Activated T-cell treated with anti-CD3 and anti-CD28 coated beads, Interleukin-2, amount 50 U/mL, for 72 hours (primary cell): ENCODE measurements around the gene SLX4IP. TPM values are rescaled to one million over a fixed set of nuclear protein-coding genes. Genes with fewer than 3 reads are reported as not detected.
A peak's percentile ranks its signal among the peaks of the same experiment; 100 is the strongest.
"Not testable (repeated sequence)": the region's sequence is repeated elsewhere in the genome, so short reads cannot be mapped to it uniquely, and the experiment has no call there.

Experiments
- ATAC-seq, 2 donors: fragments of 150-1000 bp; cut with Tn5 transposase; replicated peaks in 1 of 2; 2 replicates each; pipeline ENCODE4 v1.10.0; 2021; ENCODE audit warnings: moderate library complexity in 2 of 2, mild to moderate bottlenecking in 1 of 2
- DNase-seq, 2 donors: peaks; one replicate each; pipeline ENCODE4 v3.0.0; 2021 to 2022; ENCODE audit warnings: mixed read lengths in 1 of 2
- H3K27ac Mint-ChIP-seq: one replicate; pipeline ENCODE4 v1.8.0; 2022; ENCODE audit warnings: mild to moderate bottlenecking, moderate library complexity, mixed read lengths
- H3K27me3 Mint-ChIP-seq: one replicate; pipeline ENCODE4 v1.8.0; 2022; ENCODE audit warnings: low read depth, mixed read lengths
- H3K36me3 Mint-ChIP-seq, 2 donors: one replicate each; pipeline ENCODE4 v1.8.0; 2022; ENCODE audit warnings: mixed read lengths in 2 of 2, mild to moderate bottlenecking in 1 of 2; ENCODE audit not compliant: insufficient read depth in 2 of 2
- H3K4me1 Mint-ChIP-seq: one replicate; pipeline ENCODE4 v1.8.0; 2022; ENCODE audit warnings: low read depth, mixed read lengths
- H3K4me3 Mint-ChIP-seq, 2 donors: one replicate each; pipeline ENCODE4 v1.8.0; 2022; ENCODE audit warnings: mild to moderate bottlenecking in 2 of 2, mixed read lengths in 2 of 2, moderate library complexity in 2 of 2
- H3K9me3 Mint-ChIP-seq, 2 donors: one replicate each; pipeline ENCODE4 v1.8.0; 2022; ENCODE audit warnings: mixed read lengths in 2 of 2
- total RNA-seq, 2 donors: library from RNA; stranded (reverse); gene quantifications; one replicate each; pipeline ENCODE4 v1.2.3, GENCODE V29; 2022

The SLX4IP gene
- total RNA-seq, 2 donors from 2014 or later: 7.3 to 10.9 TPM

- Mint-ChIP-seq H3K36me3 (peaks cover 0 to under 1% of the 10 kb centered on the region in 2 donors), H3K27ac (no peak overlapping the region), H3K4me3 (no peak overlapping the region), H3K27me3 (no peaks in the 10 kb centered on the region), H3K4me1 (no peaks in the 10 kb centered on the region), H3K9me3 (no peaks in the 10 kb centered on the region)
- DNase-seq (no peak), ATAC-seq (no peak)
These were observed 175.1 kb downstream of the SLX4IP start for GRCh38 chr20:10610251-10610650.

GRCh38 chr20:10611357-10611756 lies 176.3 kb downstream of the SLX4IP start:
- peak in 1 of 2 donors; percentile 4 for DNase-seq
- Mint-ChIP-seq H3K36me3 (peaks cover under 1 to 4% of the 10 kb centered on the region in 2 donors), H3K27ac (no peak overlapping the region), H3K27me3 (no peaks in the 10 kb centered on the region), H3K9me3 (no peaks in the 10 kb centered on the region), H3K4me3 (no peak overlapping the region), H3K4me1 (no peaks in the 10 kb centered on the region)
- no peak for ATAC-seq

- not testable (repeated sequence) for H3K4me1 Mint-ChIP-seq, DNase-seq, ATAC-seq, H3K27ac Mint-ChIP-seq, H3K27me3 Mint-ChIP-seq, H3K4me3 Mint-ChIP-seq, H3K36me3 Mint-ChIP-seq, H3K9me3 Mint-ChIP-seq
These were observed 178.3 kb downstream of the SLX4IP start for GRCh38 chr20:10613426-10613825.

GRCh38 chr20:10613911-10614310 lies 178.8 kb downstream of the SLX4IP start:
- Mint-ChIP-seq H3K4me1 (no peaks in the 10 kb centered on the region), H3K4me3 (no peak overlapping the region), H3K9me3 (no peaks in the 10 kb centered on the region), H3K27me3 (no peaks in the 10 kb centered on the region), H3K27ac (no peak overlapping the region), H3K36me3 (peaks cover 2 to 4% of the 10 kb centered on the region in 2 donors)
- ATAC-seq: no peak
- no peak for DNase-seq

- Mint-ChIP-seq H3K27me3 (no peaks in the 10 kb centered on the region), H3K9me3 (no peaks in the 10 kb centered on the region), H3K36me3 (peaks cover 2 to 4% of the 10 kb centered on the region in 2 donors), H3K27ac (no peak overlapping the region), H3K4me1 (no peaks in the 10 kb centered on the region), H3K4me3 (no peak overlapping the region)
- ATAC-seq (no peak), DNase-seq (no peak)
These were observed 181.1 kb downstream of the SLX4IP start for GRCh38 chr20:10616212-10616611.

GRCh38 chr20:10617549-10618133 lies 182.5 kb downstream of the SLX4IP start:
- H3K27ac Mint-ChIP-seq, H3K4me3 Mint-ChIP-seq, DNase-seq, ATAC-seq, H3K4me1 Mint-ChIP-seq, H3K27me3 Mint-ChIP-seq, H3K9me3 Mint-ChIP-seq, H3K36me3 Mint-ChIP-seq: not testable (repeated sequence)

GRCh38 chr20:10618611-10619245 lies 183.6 kb downstream of the SLX4IP start:
- Mint-ChIP-seq H3K4me1 (no peaks in the 10 kb centered on the region), H3K9me3 (no peaks in the 10 kb centered on the region), H3K4me3 (no peak overlapping the region), H3K27me3 (no peaks in the 10 kb centered on the region), H3K27ac (no peak overlapping the region), H3K36me3 (peaks cover 4 to 5% of the 10 kb centered on the region in 2 donors)
- no peak for ATAC-seq
- DNase-seq: no peak

- H3K27ac Mint-ChIP-seq: no peak overlapping the region
- no peaks in the 10 kb centered on the region for H3K9me3 Mint-ChIP-seq
- no peak for ATAC-seq
These were observed 184.3 kb downstream of the SLX4IP start for GRCh38 chr20:10619427-10619826.

GRCh38 chr20:10621149-10621548 lies 186.0 kb downstream of the SLX4IP start:
- Mint-ChIP-seq H3K9me3 (no peaks in the 10 kb centered on the region), H3K36me3 (peaks cover 3 to 9% of the 10 kb centered on the region in 2 donors), H3K27ac (no peak overlapping the region), H3K27me3 (no peaks in the 10 kb centered on the region), H3K4me3 (no peak overlapping the region), H3K4me1 (no peaks in the 10 kb centered on the region)
- DNase-seq: no peak
- no peak for ATAC-seq

More at GRCh38 chr20:10619427-10619826, 184.3 kb downstream of the SLX4IP start:
- H3K4me1 Mint-ChIP-seq: no peaks in the 10 kb centered on the region
- DNase-seq: no peak
- H3K4me3 Mint-ChIP-seq: no peak overlapping the region
- no peaks in the 10 kb centered on the region for H3K27me3 Mint-ChIP-seq
- peaks cover 7 to 9% of the 10 kb centered on the region in 2 donors for H3K36me3 Mint-ChIP-seq

GRCh38 chr20:10622657-10623418 lies 187.7 kb downstream of the SLX4IP start:
- ATAC-seq (no peak), DNase-seq (no peak)
- no peaks in the 10 kb centered on the region for H3K4me1 Mint-ChIP-seq
- no peaks in the 10 kb centered on the region for H3K27me3 Mint-ChIP-seq
- no peak overlapping the region for H3K4me3 Mint-ChIP-seq
- H3K9me3 Mint-ChIP-seq: no peaks in the 10 kb centered on the region
- peaks cover 3 to 7% of the 10 kb centered on the region in 2 donors for H3K36me3 Mint-ChIP-seq
- no peak overlapping the region for H3K27ac Mint-ChIP-seq

- peaks cover 3 to 7% of the 10 kb centered on the region in 2 donors for H3K36me3 Mint-ChIP-seq
- no peaks in the 10 kb centered on the region for H3K9me3 Mint-ChIP-seq
- ATAC-seq (no peak), DNase-seq (no peak)
- no peaks in the 10 kb centered on the region for H3K4me1 Mint-ChIP-seq
- no peaks in the 10 kb centered on the region for H3K27me3 Mint-ChIP-seq
- no peak overlapping the region for H3K27ac Mint-ChIP-seq
- H3K4me3 Mint-ChIP-seq: no peak overlapping the region
These were observed 190.5 kb downstream of the SLX4IP start for GRCh38 chr20:10625641-10626040.

- no peaks in the 10 kb centered on the region for H3K9me3 Mint-ChIP-seq
- no peaks in the 10 kb centered on the region for H3K27me3 Mint-ChIP-seq
- ATAC-seq (no peak), DNase-seq (no peak)
- H3K27ac Mint-ChIP-seq: no peak overlapping the region
- H3K4me1 Mint-ChIP-seq: no peaks in the 10 kb centered on the region
- peaks cover 3 to 7% of the 10 kb centered on the region in 2 donors for H3K36me3 Mint-ChIP-seq
- H3K4me3 Mint-ChIP-seq: no peak overlapping the region
These were observed 191.8 kb downstream of the SLX4IP start for GRCh38 chr20:10626896-10627295.

GRCh38 chr20:10629946-10630650 lies 195.0 kb downstream of the SLX4IP start:
- Mint-ChIP-seq H3K36me3 (no peaks in the 10 kb centered on the region), H3K9me3 (no peaks in the 10 kb centered on the region), H3K4me1 (peaks cover 7% of the 10 kb centered on the region), H3K27ac (no peak overlapping the region), H3K4me3 (no peak overlapping the region), H3K27me3 (no peaks in the 10 kb centered on the region)
- no peak for DNase-seq
- no peak for ATAC-seq
